ENCODE results near the gene DYNC2H1. TPM values are rescaled to one million over a fixed set of nuclear protein-coding genes. Genes with fewer than 3 reads are reported as not detected.

DYNC2H1 gene
- total RNA-seq, result 19.1 and 34.6 TPM in 2 replicates

GRCh38 chr11:103108933-103109817, at the start of gene DYNC2H1:
Gene DYNC2H1 (plus strand): TSS chr11:103109426. CDS start chr11:103109575, 149 bp downstream.

GRCh38 chr11:103091801-103092524, 17.3 kb upstream of the DYNC2H1 start, which contains the start of gene DCUN1D5:
Gene DCUN1D5 (minus strand): TSS chr11:103092160. CDS start chr11:103091872, 288 bp downstream.

Other genes with a start within 250 kb of the DYNC2H1 start
- gene MMP12, start 234.4 kb upstream of the DYNC2H1 start, total RNA-seq, result not detected in 2 replicates
- gene MMP13, start 153.7 kb upstream of the DYNC2H1 start, total RNA-seq, result not detected in 2 replicates
- gene DCUN1D5, start 17.3 kb upstream of the DYNC2H1 start, total RNA-seq, result 61.4 and 94.2 TPM in 2 replicates

Data from cardiac ventricle fibroblast (primary cell).